RWPE2 (cell line): ENCODE data around the gene CAST.

ENCODE experiments used
- ATAC-seq: fragments of 200-7000 bp; cut with Tn5 transposase; 3 replicates; pipeline ENCODE4 v1.9.1; 2021; ENCODE audit warnings: low read depth
- DNase-seq: peaks from one replicate; pipeline ENCODE4 v3.0.0-alpha.2; 2020; ENCODE audit warnings: low spot score
- H3K27ac ChIP-seq: fragments of 450-650 bp; 2 replicates; pipeline ENCODE4 v1.5.1; 2017; ENCODE audit warnings: mild to moderate bottlenecking; ENCODE audit not compliant: poor library complexity, severe bottlenecking
- H3K27me3 ChIP-seq: fragments of 250-450 bp; sonication (Bioruptor Pico); 2 replicates; pipeline ENCODE4 v1.5.1; 2021; ENCODE audit warnings: mild to moderate bottlenecking, moderate library complexity; ENCODE audit not compliant: insufficient read depth, poor library complexity, severe bottlenecking
- H3K36me3 ChIP-seq: fragments of 250-450 bp; sonication (Bioruptor Pico); 2 replicates; pipeline ENCODE4 v1.5.1; 2020; ENCODE audit warnings: low read depth, mild to moderate bottlenecking, moderate library complexity
- H3K4me1 ChIP-seq: fragments of 250-450 bp; sonication (Bioruptor Pico); 2 replicates; pipeline ENCODE4 v1.5.1; 2021; ENCODE audit warnings: mild to moderate bottlenecking, moderate library complexity; ENCODE audit not compliant: insufficient read depth, poor library complexity, severe bottlenecking
- H3K4me3 ChIP-seq: fragments of 250-450 bp; sonication (Bioruptor Pico); 2 replicates; pipeline ENCODE4 v1.5.1; 2021; ENCODE audit warnings: mild to moderate bottlenecking, moderate library complexity; ENCODE audit not compliant: severe bottlenecking
- H3K9me3 ChIP-seq: fragments of 250-450 bp; sonication (Bioruptor Pico); 2 replicates; pipeline ENCODE4 v1.5.1; 2021; ENCODE audit warnings: mild to moderate bottlenecking, moderate library complexity; ENCODE audit not compliant: severe bottlenecking
- TF ChIP-seq, protein P1 (sequence below): fragments of 450-650 bp; IDR thresholded peaks from one replicate; pipeline ENCODE4 v1.5.1; 2017; ENCODE audit warnings: mild to moderate bottlenecking, moderate library complexity; ENCODE audit not compliant: poor library complexity, severe bottlenecking

The CAST gene

GRCh38 chr5:96780626-96781025 is 118.5 kb downstream of the CAST start:
- DNase-seq = no peak
- no peaks in the 10 kb centered on the region for H3K9me3 ChIP-seq
- H3K27me3 ChIP-seq = no peaks in the 10 kb centered on the region
- H3K36me3 ChIP-seq = peaks cover 88% of the 10 kb centered on the region
- H3K4me1 ChIP-seq = peaks cover 23% of the 10 kb centered on the region
- TF ChIP-seq, protein P1, sequence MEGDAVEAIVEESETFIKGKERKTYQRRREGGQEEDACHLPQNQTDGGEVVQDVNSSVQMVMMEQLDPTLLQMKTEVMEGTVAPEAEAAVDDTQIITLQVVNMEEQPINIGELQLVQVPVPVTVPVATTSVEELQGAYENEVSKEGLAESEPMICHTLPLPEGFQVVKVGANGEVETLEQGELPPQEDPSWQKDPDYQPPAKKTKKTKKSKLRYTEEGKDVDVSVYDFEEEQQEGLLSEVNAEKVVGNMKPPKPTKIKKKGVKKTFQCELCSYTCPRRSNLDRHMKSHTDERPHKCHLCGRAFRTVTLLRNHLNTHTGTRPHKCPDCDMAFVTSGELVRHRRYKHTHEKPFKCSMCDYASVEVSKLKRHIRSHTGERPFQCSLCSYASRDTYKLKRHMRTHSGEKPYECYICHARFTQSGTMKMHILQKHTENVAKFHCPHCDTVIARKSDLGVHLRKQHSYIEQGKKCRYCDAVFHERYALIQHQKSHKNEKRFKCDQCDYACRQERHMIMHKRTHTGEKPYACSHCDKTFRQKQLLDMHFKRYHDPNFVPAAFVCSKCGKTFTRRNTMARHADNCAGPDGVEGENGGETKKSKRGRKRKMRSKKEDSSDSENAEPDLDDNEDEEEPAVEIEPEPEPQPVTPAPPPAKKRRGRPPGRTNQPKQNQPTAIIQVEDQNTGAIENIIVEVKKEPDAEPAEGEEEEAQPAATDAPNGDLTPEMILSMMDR = no peak
- H3K27ac ChIP-seq = peak overlapping the region; percentile 75
- ATAC-seq = peak; percentile 58
- H3K4me3 ChIP-seq = no peak overlapping the region

GRCh38 chr5:96781031-96781971 is 119.1 kb downstream of the CAST start:
- Histone ChIP-seq H3K27me3 (no peaks in the 10 kb centered on the region), H3K27ac (peak overlapping the region; percentile 75), H3K9me3 (no peaks in the 10 kb centered on the region), H3K4me3 (no peak overlapping the region), H3K36me3 (peaks cover 86% of the 10 kb centered on the region), H3K4me1 (peaks cover 23% of the 10 kb centered on the region)
- no peak for DNase-seq
- ATAC-seq = peak; percentile 79
- TF ChIP-seq, protein P1 = no peak

GRCh38 chr5:96783326-96783725 is 121.2 kb downstream of the CAST start:
- no peak for ATAC-seq
- H3K4me1 ChIP-seq = peaks cover 23% of the 10 kb centered on the region
- no peaks in the 10 kb centered on the region for H3K27me3 ChIP-seq
- TF ChIP-seq, protein P1 = no peak
- H3K9me3 ChIP-seq = no peaks in the 10 kb centered on the region
- no peak overlapping the region for H3K27ac ChIP-seq
- peaks cover 81% of the 10 kb centered on the region for H3K36me3 ChIP-seq
- DNase-seq = no peak
- H3K4me3 ChIP-seq = no peak overlapping the region

- H3K27me3 ChIP-seq = no peaks in the 10 kb centered on the region
- H3K27ac ChIP-seq = no peak overlapping the region
- DNase-seq (no peak), ATAC-seq (no peak)
- no peak overlapping the region for H3K4me3 ChIP-seq
- H3K9me3 ChIP-seq = no peaks in the 10 kb centered on the region
- peaks cover 13% of the 10 kb centered on the region for H3K4me1 ChIP-seq
- TF ChIP-seq, protein P1 = no peak
- H3K36me3 ChIP-seq = peaks cover 71% of the 10 kb centered on the region
Observed at GRCh38 chr5:96785326-96786109, 123.3 kb downstream of the CAST start.
